ENCODE data around the gene TUNAR. TPM values are rescaled to one million over a fixed set of nuclear protein-coding genes. Genes with fewer than 3 reads are reported as not detected.
"Not testable (repeated sequence)": the region's sequence is repeated elsewhere in the genome, so short reads cannot be mapped to it uniquely, and the experiment has no call there.

TUNAR gene
- total RNA-seq, 1 experiment from 2014 or later, result 0.10 TPM

DNA sequence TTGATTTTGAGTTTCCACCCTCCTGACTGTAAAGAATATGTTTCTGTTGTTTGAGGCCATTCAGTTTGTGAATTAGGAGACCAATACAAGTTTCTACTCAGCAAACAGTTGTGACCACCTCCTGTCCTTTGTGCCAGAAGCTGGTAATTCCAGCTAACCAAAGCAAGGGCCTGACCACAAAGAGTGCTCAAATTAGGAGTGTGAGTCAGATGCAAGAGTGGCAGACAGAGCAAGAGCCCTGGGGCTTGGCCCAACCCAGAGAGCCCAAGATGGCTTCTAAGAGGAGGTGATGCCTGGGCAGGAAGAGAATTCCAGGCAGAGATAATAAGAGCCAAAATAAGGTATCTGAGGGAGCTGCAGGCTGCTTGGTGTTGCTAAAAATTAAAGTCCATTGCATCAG, 84.8 kb downstream of the TUNAR start:
- intact Hi-C loops (cut with micrococcal nuclease; ENCODE audit: unreplicated experiment), result no loop called here
- DNase-seq (ENCODE audit: low read depth, low spot score) (no peak), ATAC-seq (no peak)
- in situ Hi-C loops (cut with HindIII; ENCODE audit: low pct_unique_long_range_greater_than_20kb, low sequenced_read_pairs), result no loop called here
- BruUV-seq (replicated peaks), result no TSS peak
- Histone ChIP-seq H3K27ac (ENCODE audit: low read length) (no peak overlapping the region), H3K4me3 (ENCODE audit: low read depth in 2 of 2, low read length in 2 of 2) (no peak overlapping the region), H3K27me3 (ENCODE audit: control insufficient read depth, insufficient read depth, low read length) (no peaks in the 10 kb centered on the region), H3K9me3 (ENCODE audit: control insufficient read depth, insufficient read depth, low read depth, low read length) (no peaks in the 10 kb centered on the region), H3K36me3 (ENCODE audit: control insufficient read depth, insufficient read depth, low read length) (no peaks in the 10 kb centered on the region), H3K4me1 (ENCODE audit: control insufficient read depth, insufficient read depth, low read length) (no peaks in the 10 kb centered on the region)
- TF ChIP-seq TCF7L2 (IDR thresholded peaks at IDR 0.05; ENCODE audit: low read depth, low read length), result no peak
- TF ChIP-seq, protein P1, sequence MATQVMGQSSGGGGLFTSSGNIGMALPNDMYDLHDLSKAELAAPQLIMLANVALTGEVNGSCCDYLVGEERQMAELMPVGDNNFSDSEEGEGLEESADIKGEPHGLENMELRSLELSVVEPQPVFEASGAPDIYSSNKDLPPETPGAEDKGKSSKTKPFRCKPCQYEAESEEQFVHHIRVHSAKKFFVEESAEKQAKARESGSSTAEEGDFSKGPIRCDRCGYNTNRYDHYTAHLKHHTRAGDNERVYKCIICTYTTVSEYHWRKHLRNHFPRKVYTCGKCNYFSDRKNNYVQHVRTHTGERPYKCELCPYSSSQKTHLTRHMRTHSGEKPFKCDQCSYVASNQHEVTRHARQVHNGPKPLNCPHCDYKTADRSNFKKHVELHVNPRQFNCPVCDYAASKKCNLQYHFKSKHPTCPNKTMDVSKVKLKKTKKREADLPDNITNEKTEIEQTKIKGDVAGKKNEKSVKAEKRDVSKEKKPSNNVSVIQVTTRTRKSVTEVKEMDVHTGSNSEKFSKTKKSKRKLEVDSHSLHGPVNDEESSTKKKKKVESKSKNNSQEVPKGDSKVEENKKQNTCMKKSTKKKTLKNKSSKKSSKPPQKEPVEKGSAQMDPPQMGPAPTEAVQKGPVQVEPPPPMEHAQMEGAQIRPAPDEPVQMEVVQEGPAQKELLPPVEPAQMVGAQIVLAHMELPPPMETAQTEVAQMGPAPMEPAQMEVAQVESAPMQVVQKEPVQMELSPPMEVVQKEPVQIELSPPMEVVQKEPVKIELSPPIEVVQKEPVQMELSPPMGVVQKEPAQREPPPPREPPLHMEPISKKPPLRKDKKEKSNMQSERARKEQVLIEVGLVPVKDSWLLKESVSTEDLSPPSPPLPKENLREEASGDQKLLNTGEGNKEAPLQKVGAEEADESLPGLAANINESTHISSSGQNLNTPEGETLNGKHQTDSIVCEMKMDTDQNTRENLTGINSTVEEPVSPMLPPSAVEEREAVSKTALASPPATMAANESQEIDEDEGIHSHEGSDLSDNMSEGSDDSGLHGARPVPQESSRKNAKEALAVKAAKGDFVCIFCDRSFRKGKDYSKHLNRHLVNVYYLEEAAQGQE (IDR thresholded peaks at IDR 0.05; ENCODE audit: insufficient read depth in 1 of 2, low read depth in 2 of 2, low read length in 1 of 2), result no peak
- no peak for TF ChIP-seq SIN3A (IDR thresholded peaks at IDR 0.05; ENCODE audit: borderline replicate concordance, insufficient read depth, low read depth, low read length)
- TF ChIP-seq, protein P2, sequence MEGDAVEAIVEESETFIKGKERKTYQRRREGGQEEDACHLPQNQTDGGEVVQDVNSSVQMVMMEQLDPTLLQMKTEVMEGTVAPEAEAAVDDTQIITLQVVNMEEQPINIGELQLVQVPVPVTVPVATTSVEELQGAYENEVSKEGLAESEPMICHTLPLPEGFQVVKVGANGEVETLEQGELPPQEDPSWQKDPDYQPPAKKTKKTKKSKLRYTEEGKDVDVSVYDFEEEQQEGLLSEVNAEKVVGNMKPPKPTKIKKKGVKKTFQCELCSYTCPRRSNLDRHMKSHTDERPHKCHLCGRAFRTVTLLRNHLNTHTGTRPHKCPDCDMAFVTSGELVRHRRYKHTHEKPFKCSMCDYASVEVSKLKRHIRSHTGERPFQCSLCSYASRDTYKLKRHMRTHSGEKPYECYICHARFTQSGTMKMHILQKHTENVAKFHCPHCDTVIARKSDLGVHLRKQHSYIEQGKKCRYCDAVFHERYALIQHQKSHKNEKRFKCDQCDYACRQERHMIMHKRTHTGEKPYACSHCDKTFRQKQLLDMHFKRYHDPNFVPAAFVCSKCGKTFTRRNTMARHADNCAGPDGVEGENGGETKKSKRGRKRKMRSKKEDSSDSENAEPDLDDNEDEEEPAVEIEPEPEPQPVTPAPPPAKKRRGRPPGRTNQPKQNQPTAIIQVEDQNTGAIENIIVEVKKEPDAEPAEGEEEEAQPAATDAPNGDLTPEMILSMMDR (IDR thresholded peaks at IDR 0.05), result no peak
- TF ChIP-seq POLR2AphosphoS5 (IDR thresholded peaks at IDR 0.05; ENCODE audit: low read depth, low read length), result no peak
- CTCF ChIA-PET, result no interaction called here
- POLR2A ChIA-PET, result no interaction called here

DNA sequence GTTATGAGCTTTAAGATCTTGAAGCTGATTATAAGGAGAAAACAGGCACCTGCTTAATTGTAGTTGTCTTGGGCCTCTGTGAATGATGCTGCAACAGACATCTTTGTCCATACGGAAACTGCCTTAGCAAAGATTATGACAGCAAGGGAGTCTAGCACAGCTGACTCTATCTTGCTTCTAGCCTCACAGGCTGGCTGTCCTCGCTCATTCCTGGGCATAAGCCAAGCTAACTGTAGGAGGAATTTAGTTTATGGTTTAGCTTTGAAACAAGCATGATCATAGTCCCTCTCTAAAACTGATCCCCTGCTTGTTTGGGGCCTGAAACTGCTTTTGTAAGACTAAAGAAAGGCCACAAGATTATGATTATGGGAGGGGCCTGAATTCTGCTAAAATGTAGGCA, 88.3 kb downstream of the TUNAR start:
- no peaks in the 10 kb centered on the region for H3K9me3 ChIP-seq (ENCODE audit: control insufficient read depth, insufficient read depth, low read depth, low read length)
- H3K4me3 ChIP-seq (ENCODE audit: low read depth in 2 of 2, low read length in 2 of 2), result no peak overlapping the region
- CTCF ChIA-PET, result interaction anchor here (0.6 kb wide), 1 partner anchor 538 kb away, joined by 3 read pairs; no protein-coding TSS in a partner anchor
- DNase-seq (ENCODE audit: low read depth, low spot score), result no peak
- POLR2A ChIA-PET, result no interaction called here
- H3K27me3 ChIP-seq (ENCODE audit: control insufficient read depth, insufficient read depth, low read length), result no peaks in the 10 kb centered on the region
- in situ Hi-C loops (cut with HindIII; ENCODE audit: low pct_unique_long_range_greater_than_20kb, low sequenced_read_pairs) (no loop called here), intact Hi-C loops (cut with micrococcal nuclease; ENCODE audit: unreplicated experiment) (no loop called here)
- no peak for ATAC-seq
- no TSS peak for BruUV-seq (replicated peaks)
- H3K36me3 ChIP-seq (ENCODE audit: control insufficient read depth, insufficient read depth, low read length), result no peaks in the 10 kb centered on the region
- TF ChIP-seq, protein P2 (IDR thresholded peaks at IDR 0.05), result no peak
- TF ChIP-seq POLR2AphosphoS5 (IDR thresholded peaks at IDR 0.05; ENCODE audit: low read depth, low read length) (no peak), TCF7L2 (IDR thresholded peaks at IDR 0.05; ENCODE audit: low read depth, low read length) (no peak), SIN3A (IDR thresholded peaks at IDR 0.05; ENCODE audit: borderline replicate concordance, insufficient read depth, low read depth, low read length) (no peak)
- TF ChIP-seq, protein P1 (IDR thresholded peaks at IDR 0.05; ENCODE audit: insufficient read depth in 1 of 2, low read depth in 2 of 2, low read length in 1 of 2), result no peak
- H3K4me1 ChIP-seq (ENCODE audit: control insufficient read depth, insufficient read depth, low read length), result no peaks in the 10 kb centered on the region
- no peak overlapping the region for H3K27ac ChIP-seq (ENCODE audit: low read length)

DNA sequence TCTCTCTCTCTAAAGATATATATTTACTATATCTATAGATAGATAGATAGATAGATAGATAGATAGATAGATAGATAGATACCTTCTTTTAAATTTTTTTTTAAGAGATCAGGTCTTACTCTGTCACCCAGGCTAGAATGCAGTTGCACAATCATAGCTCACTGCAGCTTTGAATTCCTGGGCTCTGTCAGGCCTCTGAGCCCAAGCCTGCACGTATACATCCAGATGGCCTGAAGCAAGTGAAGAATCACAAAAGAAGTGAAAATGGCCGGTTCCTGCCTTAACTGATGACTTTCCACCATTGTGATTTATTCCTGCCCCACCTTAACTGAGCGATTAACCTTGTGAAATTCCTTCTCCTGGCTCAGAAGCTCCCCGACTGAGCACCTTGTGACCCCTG, 91.4 kb downstream of the TUNAR start:
- H3K27me3 ChIP-seq (ENCODE audit: control insufficient read depth, insufficient read depth, low read length); CTCF ChIA-PET; H3K27ac ChIP-seq (ENCODE audit: low read length); H3K4me1 ChIP-seq (ENCODE audit: control insufficient read depth, insufficient read depth, low read length); POLR2A ChIA-PET; DNase-seq (ENCODE audit: low read depth, low spot score); intact Hi-C loops (cut with micrococcal nuclease; ENCODE audit: unreplicated experiment); in situ Hi-C loops (cut with HindIII; ENCODE audit: low pct_unique_long_range_greater_than_20kb, low sequenced_read_pairs); H3K36me3 ChIP-seq (ENCODE audit: control insufficient read depth, insufficient read depth, low read length); H3K4me3 ChIP-seq (ENCODE audit: low read depth in 2 of 2, low read length in 2 of 2); H3K9me3 ChIP-seq (ENCODE audit: control insufficient read depth, insufficient read depth, low read depth, low read length); ATAC-seq; BruUV-seq (replicated peaks): not testable (repeated sequence)
